HepG2 (cell line): ENCODE results near the gene CD248. TPM values are rescaled to one million over a fixed set of nuclear protein-coding genes. Genes with fewer than 3 reads are reported as not detected.
A peak's percentile ranks its signal among the peaks of the same experiment; 100 is the strongest.

Experiments
- AHR ChIP-seq: IDR thresholded peaks from 2 replicates; pipeline ENCODE4 v1.6.1; 2018; ENCODE audit warnings: missing genetic modification reagents, missing compliant biosample characterization
- DNMT3B ChIP-seq: conservative IDR thresholded peaks from 2 replicates; pipeline ENCODE4 v1.6.1; 2016; ENCODE audit warnings: missing biosample characterization, control low read depth
- FOXP1 ChIP-seq, 2 experiments: fragments of 450-650 bp in 1 of 2; IDR thresholded peaks; 2 replicates each; pipeline ENCODE4 v1.6.1; 2017 to 2018; ENCODE audit warnings: antibody characterized with exemption in 1 of 2
- HNRNPL ChIP-seq: fragments of 200-400 bp; formaldehyde crosslinking; IDR thresholded peaks from 2 replicates; pipeline ENCODE4 v1.6.1; 2017; ENCODE audit warnings: mild to moderate bottlenecking, low read depth, low read length
- POLR2AphosphoS5 ChIP-seq: IDR thresholded peaks from 2 replicates; pipeline ENCODE4 v1.6.1; 2012; ENCODE audit warnings: low read depth, low read length
- RCOR2 ChIP-seq: IDR thresholded peaks from 2 replicates; pipeline ENCODE4 v1.6.1; 2016; ENCODE audit warnings: missing biosample characterization, missing genetic modification reagents
- REL ChIP-seq: sonication (generic); formaldehyde crosslinking; conservative IDR thresholded peaks from 2 replicates; pipeline ENCODE4 v1.8.0; 2022; ENCODE audit warnings: mild to moderate bottlenecking, missing genetic modification reagents, moderate library complexity
- REXO4 ChIP-seq: sonication (generic); formaldehyde crosslinking; IDR thresholded peaks from 2 replicates; pipeline ENCODE4 v1.8.0; 2022; ENCODE audit warnings: missing genetic modification reagents, mild to moderate bottlenecking, borderline replicate concordance
- SETDB1 ChIP-seq: sonication (generic); formaldehyde crosslinking; IDR thresholded peaks from 2 replicates; pipeline ENCODE4 v1.5.1; 2020; ENCODE audit warnings: missing genetic modification reagents, mild to moderate bottlenecking, borderline replicate concordance
- TGIF2 ChIP-seq: IDR thresholded peaks from 2 replicates; pipeline ENCODE4 v1.6.1; 2016; ENCODE audit warnings: control low read depth, missing compliant biosample characterization
- ZBTB38 ChIP-seq: sonication (generic); formaldehyde crosslinking; IDR thresholded peaks from 2 replicates; pipeline ENCODE4 v1.5.1; 2020; ENCODE audit warnings: mild to moderate bottlenecking, missing genetic modification reagents
- ZNF234 ChIP-seq: sonication (generic); formaldehyde crosslinking; conservative IDR thresholded peaks from 2 replicates; pipeline ENCODE4 v1.5.1; 2020; ENCODE audit warnings: mild to moderate bottlenecking, missing genetic modification reagents
- ZNF317 ChIP-seq: sonication (generic); formaldehyde crosslinking; IDR thresholded peaks from 2 replicates; pipeline ENCODE4 v1.5.0; 2020; ENCODE audit warnings: mild to moderate bottlenecking, missing genetic modification reagents
- ZNF501 ChIP-seq: sonication (generic); formaldehyde crosslinking; IDR thresholded peaks from 2 replicates; pipeline ENCODE4 v1.5.1; 2020; ENCODE audit warnings: mild to moderate bottlenecking, moderate library complexity, missing genetic modification reagents
- ZNF549 ChIP-seq: sonication (generic); formaldehyde crosslinking; IDR thresholded peaks from 2 replicates; pipeline ENCODE4 v1.5.0; 2020; ENCODE audit warnings: missing genetic modification reagents
- ZNF557 ChIP-seq: sonication (generic); formaldehyde crosslinking; IDR thresholded peaks from 2 replicates; pipeline ENCODE4 v1.4.0; 2020; ENCODE audit warnings: missing genetic modification reagents
- ZNF713 ChIP-seq: sonication (generic); formaldehyde crosslinking; IDR thresholded peaks from 2 replicates; pipeline ENCODE4 v1.4.0; 2020; ENCODE audit warnings: mild to moderate bottlenecking, missing genetic modification reagents
- ZNF777 ChIP-seq: sonication (generic); formaldehyde crosslinking; IDR thresholded peaks from 2 replicates; pipeline ENCODE4 v1.4.0; 2020; ENCODE audit warnings: missing genetic modification reagents
- polyA plus RNA-seq, 8 experiments: library from polyadenylated mRNA; depleted of rRNA in 3 of 8; stranded (reverse) in 7 of 8; unstranded in 1 of 8; fragments of >200 nt; fragmentation: Illumina TruSeq in 4 of 8; extraction: Trizol in 4 of 8; gene quantifications; 2 replicates each; pipeline versions ENCODE4 v1.2.1 to v1.2.3, GENCODE V29; 2011 to 2016; ENCODE audit warnings: low read depth in 4 of 8, missing spikeins in 1 of 8, mixed read lengths in 1 of 8; ENCODE audit not compliant: insufficient read depth in 1 of 8
- total RNA-seq, 5 experiments: library from RNA; depleted of rRNA; stranded (reverse); fragments of >200 nt; fragmentation: Illumina TruSeq; extraction: Trizol; gene quantifications; 2 replicates each; pipeline ENCODE4 v1.2.3, GENCODE V29; 2016; ENCODE audit warnings: low read depth in 1 of 5
- TF ChIP-seq, protein P1 (sequence below): sonication (generic); formaldehyde crosslinking; IDR thresholded peaks from 2 replicates; pipeline ENCODE4 v1.5.1; 2020; ENCODE audit warnings: mild to moderate bottlenecking, missing genetic modification reagents
- TF ChIP-seq, protein P2 (sequence below): sonication (generic); formaldehyde crosslinking; IDR thresholded peaks from 2 replicates; pipeline ENCODE4 v1.9.0; 2021; ENCODE audit warnings: missing genetic modification reagents, mild to moderate bottlenecking, borderline replicate concordance
- TF ChIP-seq, protein P3 (sequence below), 2 experiments: sonication (generic) in 1 of 2; formaldehyde crosslinking in 1 of 2; IDR thresholded peaks; 2 replicates each; pipeline versions ENCODE4 v1.4.0 to v1.6.1; 2018 to 2020; ENCODE audit warnings: missing genetic modification reagents in 2 of 2, borderline replicate concordance in 1 of 2, low read depth in 1 of 2, mild to moderate bottlenecking in 1 of 2, missing biosample characterization in 1 of 2
- TF ChIP-seq, protein P4 (sequence below): sonication (generic); formaldehyde crosslinking; IDR thresholded peaks from 2 replicates; pipeline ENCODE4 v1.4.0; 2020; ENCODE audit warnings: missing genetic modification reagents

The CD248 gene
- total and polyA plus RNA-seq, 2 of the 13 experiments (the other 11 are each of a cell fraction or from before 2014, with no cell fraction given) = 0.25 to 0.35 TPM

GRCh38 chr11:66344550-66345315 is 27.9 kb upstream of the CD248 start, which contains the start of gene BRMS1 (continued):
- TF ChIP-seq FOXP1 (IDR thresholded peaks at IDR 0.05) = no peak
- TF ChIP-seq FOXP1 (CRISPR knock-in tag; IDR thresholded peaks at IDR 0.05) = no peak
- TF ChIP-seq, protein P1, sequence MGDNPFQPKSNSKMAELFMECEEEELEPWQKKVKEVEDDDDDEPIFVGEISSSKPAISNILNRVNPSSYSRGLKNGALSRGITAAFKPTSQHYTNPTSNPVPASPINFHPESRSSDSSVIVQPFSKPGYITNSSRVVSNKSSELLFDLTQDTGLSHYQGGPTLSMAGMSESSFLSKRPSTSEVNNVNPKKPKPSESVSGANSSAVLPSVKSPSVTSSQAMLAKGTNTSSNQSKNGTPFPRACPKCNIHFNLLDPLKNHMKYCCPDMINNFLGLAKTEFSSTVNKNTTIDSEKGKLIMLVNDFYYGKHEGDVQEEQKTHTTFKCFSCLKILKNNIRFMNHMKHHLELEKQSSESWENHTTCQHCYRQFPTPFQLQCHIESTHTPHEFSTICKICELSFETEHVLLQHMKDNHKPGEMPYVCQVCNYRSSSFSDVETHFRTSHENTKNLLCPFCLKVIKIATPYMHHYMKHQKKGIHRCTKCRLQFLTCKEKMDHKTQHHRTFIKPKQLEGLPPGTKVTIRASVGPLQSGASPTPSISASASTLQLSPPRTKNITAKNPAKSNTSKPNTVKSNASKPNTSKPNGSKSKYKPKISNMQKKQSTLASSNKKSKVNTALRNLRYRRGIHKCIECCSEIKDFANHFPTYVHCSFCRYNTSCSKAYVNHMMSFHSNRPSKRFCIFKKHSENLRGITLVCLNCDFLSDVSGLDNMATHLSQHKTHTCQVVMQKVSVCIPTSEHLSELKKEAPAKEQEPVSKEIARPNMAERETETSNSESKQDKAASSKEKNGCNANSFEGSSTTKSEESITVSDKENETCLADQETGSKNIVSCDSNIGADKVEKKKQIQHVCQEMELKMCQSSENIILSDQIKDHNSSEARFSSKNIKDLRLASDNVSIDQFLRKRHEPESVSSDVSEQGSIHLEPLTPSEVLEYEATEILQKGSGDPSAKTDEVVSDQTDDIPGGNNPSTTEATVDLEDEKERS = no peak
- peak; percentile 40; the same call in 1 of the 2 replicates for TF ChIP-seq ZNF501 (CRISPR knock-in tag)
- TF ChIP-seq, protein P2, sequence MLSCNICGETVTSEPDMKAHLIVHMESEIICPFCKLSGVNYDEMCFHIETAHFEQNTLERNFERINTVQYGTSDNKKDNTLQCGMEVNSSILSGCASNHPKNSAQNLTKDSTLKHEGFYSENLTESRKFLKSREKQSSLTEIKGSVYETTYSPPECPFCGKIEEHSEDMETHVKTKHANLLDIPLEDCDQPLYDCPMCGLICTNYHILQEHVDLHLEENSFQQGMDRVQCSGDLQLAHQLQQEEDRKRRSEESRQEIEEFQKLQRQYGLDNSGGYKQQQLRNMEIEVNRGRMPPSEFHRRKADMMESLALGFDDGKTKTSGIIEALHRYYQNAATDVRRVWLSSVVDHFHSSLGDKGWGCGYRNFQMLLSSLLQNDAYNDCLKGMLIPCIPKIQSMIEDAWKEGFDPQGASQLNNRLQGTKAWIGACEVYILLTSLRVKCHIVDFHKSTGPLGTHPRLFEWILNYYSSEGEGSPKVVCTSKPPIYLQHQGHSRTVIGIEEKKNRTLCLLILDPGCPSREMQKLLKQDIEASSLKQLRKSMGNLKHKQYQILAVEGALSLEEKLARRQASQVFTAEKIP (CRISPR knock-in tag) = no peak
- TF ChIP-seq SETDB1 (CRISPR knock-in tag) = no peak
- no peak for TF ChIP-seq RCOR2 (CRISPR knock-in tag)
- peak; percentile 73; the same call in 1 of the 2 replicates for TF ChIP-seq TGIF2 (CRISPR knock-in tag)
- peak; percentile 85 for TF ChIP-seq ZBTB38 (CRISPR knock-in tag)
- TF ChIP-seq ZNF777 (CRISPR knock-in tag) = no peak
- TF ChIP-seq AHR = 0 out of 2 replicates have a peak, but pooled peaks have one; percentile 34
- no peak for TF ChIP-seq REL (CRISPR knock-in tag)
- no peak for TF ChIP-seq ZNF557 (CRISPR knock-in tag)
- no peak for TF ChIP-seq ZNF234 (CRISPR knock-in tag)
- TF ChIP-seq POLR2AphosphoS5 = peak; percentile 79
- TF ChIP-seq, protein P3, sequence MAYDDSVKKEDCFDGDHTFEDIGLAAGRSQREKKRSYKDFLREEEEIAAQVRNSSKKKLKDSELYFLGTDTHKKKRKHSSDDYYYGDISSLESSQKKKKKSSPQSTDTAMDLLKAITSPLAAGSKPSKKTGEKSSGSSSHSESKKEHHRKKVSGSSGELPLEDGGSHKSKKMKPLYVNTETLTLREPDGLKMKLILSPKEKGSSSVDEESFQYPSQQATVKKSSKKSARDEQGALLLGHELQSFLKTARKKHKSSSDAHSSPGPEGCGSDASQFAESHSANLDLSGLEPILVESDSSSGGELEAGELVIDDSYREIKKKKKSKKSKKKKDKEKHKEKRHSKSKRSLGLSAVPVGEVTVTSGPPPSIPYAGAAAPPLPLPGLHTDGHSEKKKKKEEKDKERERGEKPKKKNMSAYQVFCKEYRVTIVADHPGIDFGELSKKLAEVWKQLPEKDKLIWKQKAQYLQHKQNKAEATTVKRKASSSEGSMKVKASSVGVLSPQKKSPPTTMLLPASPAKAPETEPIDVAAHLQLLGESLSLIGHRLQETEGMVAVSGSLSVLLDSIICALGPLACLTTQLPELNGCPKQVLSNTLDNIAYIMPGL (CRISPR knock-in tag; IDR thresholded peaks at IDR 0.05; ENCODE audit: borderline replicate concordance in 1 of 2, low read depth in 1 of 2) = peak; percentile 65 to 88; a peak in 3 of 4 replicates
- TF ChIP-seq, protein P4, sequence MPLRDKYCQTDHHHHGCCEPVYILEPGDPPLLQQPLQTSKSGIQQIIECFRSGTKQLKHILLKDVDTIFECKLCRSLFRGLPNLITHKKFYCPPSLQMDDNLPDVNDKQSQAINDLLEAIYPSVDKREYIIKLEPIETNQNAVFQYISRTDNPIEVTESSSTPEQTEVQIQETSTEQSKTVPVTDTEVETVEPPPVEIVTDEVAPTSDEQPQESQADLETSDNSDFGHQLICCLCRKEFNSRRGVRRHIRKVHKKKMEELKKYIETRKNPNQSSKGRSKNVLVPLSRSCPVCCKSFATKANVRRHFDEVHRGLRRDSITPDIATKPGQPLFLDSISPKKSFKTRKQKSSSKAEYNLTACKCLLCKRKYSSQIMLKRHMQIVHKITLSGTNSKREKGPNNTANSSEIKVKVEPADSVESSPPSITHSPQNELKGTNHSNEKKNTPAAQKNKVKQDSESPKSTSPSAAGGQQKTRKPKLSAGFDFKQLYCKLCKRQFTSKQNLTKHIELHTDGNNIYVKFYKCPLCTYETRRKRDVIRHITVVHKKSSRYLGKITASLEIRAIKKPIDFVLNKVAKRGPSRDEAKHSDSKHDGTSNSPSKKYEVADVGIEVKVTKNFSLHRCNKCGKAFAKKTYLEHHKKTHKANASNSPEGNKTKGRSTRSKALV (CRISPR knock-in tag) = no peak
- no peak for TF ChIP-seq ZNF713 (CRISPR knock-in tag)
- no peak for TF ChIP-seq REXO4 (CRISPR knock-in tag)
- TF ChIP-seq DNMT3B (CRISPR knock-in tag) = peak; percentile 86; the same call in 1 of the 2 replicates
- no peak for TF ChIP-seq HNRNPL
- peak; percentile 45; the same call in 1 of the 2 replicates for TF ChIP-seq ZNF317 (CRISPR knock-in tag)
- TF ChIP-seq ZNF549 (CRISPR knock-in tag) = no peak
